Stimulated activated CD4-positive, alpha-beta T cell treated with anti-CD3 and anti-CD28 coated beads, Interleukin-1b, Interleukin-23, amount 100 ng/mL, for 48 hours (primary cell): ENCODE results near the gene ARF4.
A peak's percentile ranks its signal among the peaks of the same experiment; 100 is the strongest.
"Not testable (repeated sequence)": the region's sequence is repeated elsewhere in the genome, so short reads cannot be mapped to it uniquely, and the experiment has no call there.

Experiments
- DNase-seq: peaks from one replicate; pipeline ENCODE4 v3.0.0-alpha.2; 2020

The ARF4 gene

GRCh38 chr3:57597127-57597923, at the start of gene ARF4:
Gene ARF4 (minus strand): TSS chr3:57597344. CDS start chr3:57597140, 204 bp downstream.
- peak; percentile 99 for DNase-seq

GRCh38 chr3:57646723-57647122, 49.6 kb upstream of the ARF4 start:
- no peak for DNase-seq

DNA sequence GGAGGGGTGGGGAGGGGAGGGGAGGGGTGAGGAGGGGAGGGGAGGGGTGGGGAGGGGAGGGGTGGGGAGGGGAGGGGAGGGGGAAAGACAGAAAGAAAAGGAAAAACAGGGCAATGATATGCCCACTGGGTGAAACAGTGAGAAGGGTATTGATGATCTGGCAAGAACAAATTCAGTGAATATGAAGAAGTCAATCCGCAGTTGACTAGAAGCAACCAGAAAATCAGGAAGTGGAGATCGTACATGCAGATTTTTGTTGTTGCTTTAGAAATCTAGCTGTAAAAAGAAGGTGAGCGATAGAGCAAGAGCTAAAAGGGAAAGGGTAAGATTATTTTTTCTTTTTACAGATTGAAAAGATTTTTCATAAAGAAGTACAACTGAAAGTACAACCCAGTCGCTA, 47.6 kb upstream of the ARF4 start:
- DNase-seq = no peak

- no peak for DNase-seq
Measured at GRCh38 chr3:57637391-57637790, 40.2 kb upstream of the ARF4 start.

DNA sequence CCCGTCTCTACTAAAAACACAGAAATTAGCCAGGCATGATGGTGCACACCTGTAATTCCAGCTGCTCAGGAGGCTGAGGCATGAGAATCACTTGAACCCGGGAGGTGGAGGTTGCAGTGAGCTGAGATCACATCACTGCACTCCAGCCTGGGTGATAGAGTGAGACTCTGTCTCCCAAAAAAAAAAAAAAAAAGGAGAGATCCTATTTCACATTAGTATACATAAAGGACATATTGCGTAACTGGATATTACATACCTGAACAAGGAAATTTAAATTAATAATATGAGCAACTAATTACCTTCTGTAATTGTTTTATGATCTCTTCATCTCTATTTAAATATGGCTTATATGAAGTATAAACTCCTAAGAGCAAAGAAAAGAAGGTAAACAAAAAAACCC, 37.1 kb upstream of the ARF4 start:
- not testable (repeated sequence) for DNase-seq

DNA sequence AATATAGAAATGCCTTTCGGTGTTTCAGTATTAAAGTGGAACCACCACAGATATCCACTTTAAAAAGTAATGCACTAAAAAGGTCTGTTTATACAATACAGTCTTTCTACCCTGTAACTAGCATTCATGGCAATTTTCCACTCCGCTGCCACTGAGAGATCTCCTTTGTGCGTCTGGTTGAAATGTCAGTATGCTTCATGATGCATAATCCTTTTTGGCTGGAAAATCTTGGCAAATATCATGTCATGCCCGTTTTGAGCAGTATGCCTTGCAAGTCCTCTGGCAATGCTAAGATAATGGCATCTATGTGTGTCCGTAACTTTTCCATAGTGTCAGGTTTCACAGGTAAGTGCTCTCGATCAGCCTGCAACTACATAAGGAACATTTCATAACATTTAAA, 30.8 kb upstream of the ARF4 start:
- no peak for DNase-seq

- no peak for DNase-seq
Measured at GRCh38 chr3:57624801-57625200, 27.7 kb upstream of the ARF4 start.

DNA sequence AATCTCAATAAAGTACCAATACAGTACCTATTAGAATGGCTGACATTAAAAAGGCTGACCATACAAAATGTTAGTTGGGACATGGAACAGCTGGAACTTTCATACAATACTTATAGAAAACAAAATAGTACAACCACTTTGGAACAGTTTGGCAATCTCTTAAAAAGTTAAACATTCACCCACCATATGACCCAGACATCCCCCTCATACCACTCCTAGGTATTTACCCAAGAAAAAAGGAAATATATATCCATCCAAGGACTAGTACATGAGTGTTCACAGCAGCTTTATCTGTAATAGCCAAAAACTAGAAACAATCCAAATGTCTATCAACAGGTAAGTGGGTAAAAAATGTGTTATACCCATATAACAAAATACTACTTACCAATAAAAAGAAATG, 25.2 kb upstream of the ARF4 start:
- no peak for DNase-seq

DNA sequence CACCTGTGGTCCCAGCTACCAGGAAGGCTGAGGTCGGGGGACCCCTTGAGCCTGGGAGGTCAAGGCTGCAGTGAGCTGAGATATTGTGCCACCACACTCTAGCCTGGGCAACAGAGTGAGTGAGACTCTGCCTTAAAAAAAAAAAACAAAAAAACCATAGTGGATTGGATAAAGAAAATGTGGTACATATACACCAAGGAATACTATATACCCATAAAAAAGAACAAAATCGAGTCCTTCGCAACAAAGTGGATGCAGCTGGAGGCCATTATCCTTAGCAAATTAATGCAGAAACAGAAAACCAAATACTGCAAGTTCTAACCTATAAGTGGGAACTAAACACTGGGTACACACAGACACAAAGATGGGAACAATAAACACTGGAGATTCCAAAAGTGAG, 20.6 kb upstream of the ARF4 start:
- DNase-seq = no peak

GRCh38 chr3:57616233-57616632, 19.1 kb upstream of the ARF4 start:
- DNase-seq = no peak

DNA sequence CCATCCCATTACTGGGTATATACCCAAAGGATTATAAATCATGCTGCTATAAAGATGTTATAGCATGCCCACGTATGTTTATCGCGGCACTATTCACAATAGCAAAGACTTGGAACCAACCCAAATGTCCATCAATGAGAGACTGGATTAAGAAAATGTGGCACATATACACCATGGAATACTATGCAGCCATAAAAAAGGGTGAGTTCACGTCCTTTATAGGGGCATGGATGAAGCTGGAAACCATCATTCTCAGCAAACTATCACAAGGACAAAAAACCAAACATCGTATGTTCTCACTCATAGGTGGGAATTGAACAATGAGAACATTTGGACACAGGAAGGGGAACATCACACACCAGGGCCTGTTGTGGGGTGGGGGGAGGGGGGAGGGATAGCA, 14.7 kb upstream of the ARF4 start:
- DNase-seq = not testable (repeated sequence)

GRCh38 chr3:57605683-57606082, 8.5 kb upstream of the ARF4 start:
- DNase-seq = no peak

DNA sequence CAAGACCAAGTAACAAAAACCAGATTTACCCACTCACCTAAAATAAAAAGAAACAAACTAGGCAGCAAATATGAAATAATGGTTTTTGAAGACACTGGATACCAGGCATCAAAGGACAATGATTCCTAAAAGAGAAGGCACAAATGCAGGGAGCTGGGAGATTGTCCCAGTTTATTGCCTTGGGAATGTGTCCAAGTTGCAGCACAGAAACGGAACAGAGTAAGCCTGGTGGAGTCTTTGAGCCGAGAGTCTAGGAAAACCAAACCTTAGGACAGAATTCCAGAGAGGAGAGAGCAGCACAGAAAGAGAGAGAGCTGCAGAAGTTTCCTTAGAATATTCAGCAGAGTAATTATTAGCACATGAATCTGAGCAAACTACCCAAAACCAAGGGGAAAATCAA, 7.8 kb upstream of the ARF4 start:
- DNase-seq = no peak

DNA sequence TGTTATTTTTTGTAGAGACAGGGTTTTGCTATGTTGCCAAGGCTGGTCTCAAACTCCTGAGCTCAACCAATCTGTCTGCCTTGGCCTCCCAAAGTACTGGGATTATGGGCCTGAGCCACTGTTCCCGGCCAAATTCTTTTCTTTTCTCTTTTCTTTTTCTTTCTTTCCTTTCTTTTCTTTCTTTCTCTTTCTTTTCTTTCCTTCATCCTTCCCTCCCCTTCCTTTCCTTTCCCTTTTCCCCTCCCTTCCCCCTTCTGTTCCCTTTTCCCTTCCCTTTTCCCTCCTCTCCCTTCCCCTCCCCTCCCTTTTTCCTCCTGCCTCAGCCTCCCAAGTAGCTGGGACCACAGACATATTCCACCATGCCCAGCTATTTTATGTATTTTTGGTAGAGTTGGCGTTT, 3.1 kb upstream of the ARF4 start:
- DNase-seq = no peak

DNA sequence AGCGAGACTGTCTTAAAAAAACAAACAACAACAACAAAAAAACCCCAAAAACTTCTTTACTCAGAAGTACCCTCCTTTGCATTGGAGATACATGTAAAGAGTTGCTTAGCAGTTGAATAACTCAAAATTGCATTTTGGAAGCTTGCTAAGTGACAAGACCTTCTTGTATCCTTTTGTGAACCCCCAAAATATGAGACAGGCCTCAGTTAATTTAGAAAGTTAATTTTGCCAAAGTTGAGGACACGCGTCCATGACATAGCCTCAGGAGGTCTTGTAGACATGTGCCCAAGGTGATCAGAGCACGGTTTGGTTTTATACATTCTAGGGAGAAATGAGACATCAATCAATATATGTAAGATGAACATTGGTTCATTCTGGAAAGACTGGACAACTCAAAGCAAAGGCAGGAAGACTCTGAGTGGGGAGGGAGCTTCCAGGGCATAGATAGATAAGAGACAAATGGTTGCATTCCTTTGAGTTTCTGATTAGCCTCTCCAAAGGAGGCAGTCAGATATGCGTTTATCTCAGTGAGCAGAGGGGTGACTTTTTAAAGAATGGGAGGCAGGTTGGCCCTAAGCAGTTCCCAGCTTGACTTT, 1.7 kb upstream of the ARF4 start:
- DNase-seq = no peak

- peak; percentile 64 for DNase-seq
Measured at GRCh38 chr3:57596495-57597126, 533 bp downstream of the ARF4 start.

DNA sequence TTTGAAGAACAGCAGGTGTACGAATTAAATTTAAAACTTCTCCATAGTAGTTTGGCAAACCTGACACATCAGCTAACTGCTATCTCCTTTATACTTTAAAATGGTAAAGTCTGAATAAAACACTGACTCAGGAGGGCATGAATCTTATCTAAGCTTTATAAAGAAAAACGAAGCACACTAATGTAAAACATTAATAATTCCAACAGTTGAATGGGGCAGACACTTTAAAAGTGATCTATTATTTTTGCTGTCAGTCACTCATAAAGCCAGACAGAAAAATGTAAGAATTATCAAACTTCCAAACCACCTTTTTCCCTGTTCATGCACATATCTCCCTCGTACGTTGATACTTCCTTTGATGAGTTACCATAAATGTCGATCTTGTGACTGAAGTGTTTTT, 2.6 kb downstream of the ARF4 start:
- DNase-seq = no peak

- DNase-seq = no peak
Measured at GRCh38 chr3:57594144-57594543, 3.0 kb downstream of the ARF4 start.

DNA sequence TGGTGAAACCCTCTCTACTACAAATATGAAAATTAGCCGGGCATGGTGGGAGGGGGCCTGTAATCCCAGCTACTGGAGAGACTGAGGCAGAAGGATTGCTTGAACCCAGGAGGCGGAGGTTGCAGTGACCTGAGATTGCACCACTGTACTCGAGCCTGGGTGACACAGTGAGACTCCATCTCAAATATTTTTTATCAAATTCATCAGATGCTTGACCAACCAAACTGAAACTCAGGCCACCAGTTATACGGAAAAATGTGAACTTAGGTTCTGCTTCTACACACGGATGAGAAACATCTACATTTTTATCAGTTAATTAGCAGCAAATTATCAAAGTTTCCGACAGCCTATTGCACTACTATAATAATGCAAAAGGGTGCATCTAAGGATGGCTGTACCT, 4.8 kb downstream of the ARF4 start:
- DNase-seq = no peak

- no peak for DNase-seq
Measured at GRCh38 chr3:57587905-57588304, 9.2 kb downstream of the ARF4 start.

DNA sequence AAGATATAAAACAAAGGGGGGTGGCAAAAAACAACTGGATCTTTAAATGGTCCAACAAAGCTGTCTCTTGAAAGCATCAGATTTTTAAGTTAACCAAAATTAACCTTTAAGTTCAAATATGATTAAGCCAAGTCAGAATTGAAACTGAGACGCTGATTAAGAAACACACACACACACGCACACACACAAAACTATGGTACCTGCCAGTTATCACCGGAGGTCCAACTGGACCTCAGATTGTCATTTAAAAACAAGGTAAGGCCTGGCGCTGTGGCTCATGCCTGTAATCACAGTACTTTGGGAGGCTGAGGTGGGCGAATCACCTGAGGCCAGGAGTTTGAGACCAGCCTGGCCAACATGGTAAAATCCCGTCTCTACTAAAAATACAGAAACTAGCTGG, 10.4 kb downstream of the ARF4 start:
- no peak for DNase-seq

GRCh38 chr3:57583544-57583943, 13.6 kb downstream of the ARF4 start:
- no peak for DNase-seq

DNA sequence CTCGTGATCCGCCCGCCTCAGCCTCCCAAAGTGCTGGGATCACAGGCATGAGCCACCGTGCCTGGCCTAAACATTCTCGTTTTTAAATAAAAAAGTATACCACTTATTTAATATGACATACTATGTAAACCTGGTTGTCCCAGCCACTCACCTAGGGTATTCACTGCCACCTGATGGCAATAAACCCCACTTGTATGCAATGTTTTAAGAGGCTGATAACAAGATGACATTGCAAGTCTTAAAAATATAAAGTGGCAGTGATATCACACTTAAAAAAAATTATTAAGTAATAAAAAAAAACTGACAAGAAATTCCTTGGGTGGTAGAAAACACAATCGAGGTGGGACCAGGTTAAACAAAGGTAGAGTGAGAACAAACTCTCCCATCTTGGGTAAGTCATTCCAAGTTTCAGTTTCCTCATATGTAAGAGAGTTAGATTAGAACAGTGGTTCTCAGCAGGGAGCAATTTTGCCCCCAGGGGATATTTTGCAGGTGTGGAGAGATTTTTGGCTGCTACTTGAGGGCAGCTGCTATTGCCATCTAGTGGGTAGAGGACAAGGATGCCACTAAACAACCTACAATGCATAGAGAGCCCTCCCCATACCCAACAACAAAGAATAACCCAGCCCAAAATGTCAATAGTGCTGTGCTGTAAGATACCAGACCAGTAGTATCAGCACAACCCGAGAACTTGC, 14.5 kb downstream of the ARF4 start:
- no peak for DNase-seq

DNA sequence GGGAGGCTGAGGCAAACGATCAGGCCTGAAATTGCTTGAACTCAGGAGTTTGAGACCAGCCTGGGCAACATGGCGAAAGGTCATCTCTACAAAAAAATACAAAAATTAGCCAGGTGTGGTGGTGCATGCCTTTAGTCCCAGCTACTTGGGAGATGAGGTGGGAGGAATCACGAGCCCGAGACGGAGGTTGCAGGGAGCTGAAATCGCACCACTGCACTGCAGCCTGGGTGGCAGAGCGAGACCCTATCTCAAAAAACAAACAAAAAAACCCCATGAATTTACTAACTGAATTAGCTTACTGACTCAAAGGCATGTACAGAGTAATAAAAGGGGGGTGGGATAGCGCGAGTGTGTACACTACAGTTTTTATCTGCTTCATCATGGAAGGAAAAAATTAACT, 19.3 kb downstream of the ARF4 start:
- no peak for DNase-seq
